Neural progenitor cell (in vitro differentiated cells): ENCODE data around the gene KLRD1. TPM values are rescaled to one million over a fixed set of nuclear protein-coding genes. Genes with fewer than 3 reads are reported as not detected.
A peak's percentile ranks its signal among the peaks of the same experiment; 100 is the strongest.
"Not testable (repeated sequence)": the region's sequence is repeated elsewhere in the genome, so short reads cannot be mapped to it uniquely, and the experiment has no call there.

ENCODE experiments used
- DNase-seq: peaks from one replicate; pipeline ENCODE4 v3.0.0-alpha.2; 2016; ENCODE audit warnings: low spot score
- H2AFZ ChIP-seq: fragments of 200-600 bp; sonication (generic); replicated peaks from 2 replicates; pipeline ENCODE4 v1.6.1; 2016; ENCODE audit warnings: antibody characterized with exemption
- H3F3A ChIP-seq: fragments of 200-600 bp; sonication (generic); 2 replicates; pipeline ENCODE4 v1.6.1; 2016; ENCODE audit warnings: antibody characterized with exemption, low read depth
- H3K27ac ChIP-seq: fragments of 200-600 bp; sonication (generic); 2 replicates; pipeline ENCODE4 v1.5.1; 2016; ENCODE audit warnings: mild to moderate bottlenecking
- H3K27me3 ChIP-seq: fragments of 200-600 bp; sonication (generic); 2 replicates; pipeline ENCODE4 v1.6.1; 2016; ENCODE audit warnings: mild to moderate bottlenecking, moderate library complexity
- H3K36me3 ChIP-seq: fragments of 200-600 bp; sonication (generic); 2 replicates; pipeline ENCODE4 v1.5.1; 2016
- H3K4me1 ChIP-seq: fragments of 200-600 bp; sonication (generic); 2 replicates; pipeline ENCODE4 v1.6.1; 2016; ENCODE audit warnings: mixed run types
- H3K4me2 ChIP-seq: fragments of 200-600 bp; sonication (generic); 2 replicates; pipeline ENCODE4 v1.6.1; 2016
- H3K4me3 ChIP-seq: fragments of 200-600 bp; sonication (generic); 2 replicates; pipeline ENCODE4 v1.5.1; 2016
- H3K79me2 ChIP-seq: fragments of 200-600 bp; sonication (generic); 2 replicates; pipeline ENCODE4 v1.6.1; 2016; ENCODE audit warnings: low read depth
- H3K9ac ChIP-seq: fragments of 200-600 bp; sonication (generic); 2 replicates; pipeline ENCODE4 v1.6.1; 2016
- H3K9me3 ChIP-seq: fragments of 200-600 bp; sonication (generic); 2 replicates; pipeline ENCODE4 v1.5.1; 2016; ENCODE audit warnings: low read depth
- H4K20me1 ChIP-seq: fragments of 200-600 bp; sonication (generic); 2 replicates; pipeline ENCODE4 v1.6.1; 2016; ENCODE audit warnings: low read depth
- H3K27ac Mint-ChIP-seq: 3 replicates; pipeline ENCODE4 v1.8.0; 2021; ENCODE audit warnings: mixed read lengths
- H3K27me3 Mint-ChIP-seq: 2 replicates; pipeline ENCODE4 v1.8.0; 2022; ENCODE audit warnings: low read depth, mild to moderate bottlenecking, inconsistent platforms, moderate library complexity, mixed read lengths; ENCODE audit not compliant: insufficient read depth
- H3K36me3 Mint-ChIP-seq: 3 replicates; pipeline ENCODE4 v1.8.0; 2021; ENCODE audit warnings: mixed read lengths
- H3K4me1 Mint-ChIP-seq: 3 replicates; pipeline ENCODE4 v1.8.0; 2021; ENCODE audit warnings: mixed read lengths
- H3K4me3 Mint-ChIP-seq: 3 replicates; pipeline ENCODE4 v1.8.0; 2021; ENCODE audit warnings: mild to moderate bottlenecking, moderate library complexity, mixed read lengths
- H3K9me3 Mint-ChIP-seq: 3 replicates; pipeline ENCODE4 v1.8.0; 2020; ENCODE audit warnings: mixed read lengths
- EZH2 ChIP-seq: fragments of 200-600 bp; sonication (generic); IDR thresholded peaks from 2 replicates; pipeline ENCODE4 v1.6.1; 2017; ENCODE audit warnings: antibody characterized with exemption, mild to moderate bottlenecking, moderate library complexity
- EZH2phosphoT487 ChIP-seq: fragments of 200-600 bp; sonication (generic); IDR thresholded peaks from 2 replicates; pipeline ENCODE4 v1.6.1; 2017; ENCODE audit warnings: antibody characterized with exemption
- total RNA-seq: library from RNA; depleted of rRNA; stranded (reverse); fragments of >200 nt; gene quantifications from 2 replicates; pipeline ENCODE4 v1.2.3, GENCODE V29; 2015; ENCODE audit warnings: low replicate concordance
- TF ChIP-seq, protein P1 (sequence below): fragments of 200-600 bp; sonication (generic); IDR thresholded peaks from 2 replicates; pipeline ENCODE4 v1.5.1; 2017; ENCODE audit warnings: antibody characterized with exemption, mild to moderate bottlenecking

The KLRD1 gene
- total RNA-seq, 1 donor from 2014 or later = 0.06 TPM

DNA sequence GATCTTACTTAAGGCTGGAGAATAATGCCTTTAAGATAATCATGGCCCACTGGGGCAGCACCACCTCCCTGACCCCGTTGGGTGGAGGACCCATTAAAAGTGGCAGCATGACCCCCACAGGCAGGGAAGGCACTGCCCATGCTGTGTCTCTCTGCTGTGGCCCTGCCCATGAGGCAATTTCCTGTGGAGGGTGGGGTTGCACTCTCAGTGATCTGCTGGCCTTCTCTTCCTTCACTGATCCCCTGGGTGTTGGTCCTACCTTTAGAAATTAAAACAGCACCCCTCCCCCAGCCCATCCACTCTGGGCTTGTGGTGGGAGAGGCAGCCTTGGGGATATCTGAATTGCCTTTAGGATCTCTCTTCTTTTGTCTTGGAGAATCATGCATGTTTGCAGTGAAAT lies 64.9 kb downstream of the KLRD1 start:
- no peak overlapping the region for H3K4me3 ChIP-seq
- H3K4me3 Mint-ChIP-seq = no peak overlapping the region
- H2AFZ ChIP-seq = peak overlapping the region; percentile 57
- no peak for DNase-seq
- H3K9me3 Mint-ChIP-seq = peaks cover 6% of the 10 kb centered on the region
- peaks cover 10% of the 10 kb centered on the region for H3K4me1 ChIP-seq
- H3K4me1 Mint-ChIP-seq = peaks cover 14% of the 10 kb centered on the region
- no peaks in the 10 kb centered on the region for H3K27me3 ChIP-seq
- H3K9me3 ChIP-seq = no peaks in the 10 kb centered on the region
- H3F3A ChIP-seq = no peaks in the 10 kb centered on the region
- H3K79me2 ChIP-seq = no peaks in the 10 kb centered on the region
- peaks cover 3% of the 10 kb centered on the region for H3K27me3 Mint-ChIP-seq
- H3K27ac ChIP-seq = no peak overlapping the region
- H4K20me1 ChIP-seq = no peaks in the 10 kb centered on the region
- H3K4me2 ChIP-seq = no peak overlapping the region
- peaks cover 2% of the 10 kb centered on the region for H3K36me3 Mint-ChIP-seq
- no peaks in the 10 kb centered on the region for H3K36me3 ChIP-seq
- no peak overlapping the region for H3K9ac ChIP-seq
- H3K27ac Mint-ChIP-seq = no peak overlapping the region
- TF ChIP-seq, protein P1, sequence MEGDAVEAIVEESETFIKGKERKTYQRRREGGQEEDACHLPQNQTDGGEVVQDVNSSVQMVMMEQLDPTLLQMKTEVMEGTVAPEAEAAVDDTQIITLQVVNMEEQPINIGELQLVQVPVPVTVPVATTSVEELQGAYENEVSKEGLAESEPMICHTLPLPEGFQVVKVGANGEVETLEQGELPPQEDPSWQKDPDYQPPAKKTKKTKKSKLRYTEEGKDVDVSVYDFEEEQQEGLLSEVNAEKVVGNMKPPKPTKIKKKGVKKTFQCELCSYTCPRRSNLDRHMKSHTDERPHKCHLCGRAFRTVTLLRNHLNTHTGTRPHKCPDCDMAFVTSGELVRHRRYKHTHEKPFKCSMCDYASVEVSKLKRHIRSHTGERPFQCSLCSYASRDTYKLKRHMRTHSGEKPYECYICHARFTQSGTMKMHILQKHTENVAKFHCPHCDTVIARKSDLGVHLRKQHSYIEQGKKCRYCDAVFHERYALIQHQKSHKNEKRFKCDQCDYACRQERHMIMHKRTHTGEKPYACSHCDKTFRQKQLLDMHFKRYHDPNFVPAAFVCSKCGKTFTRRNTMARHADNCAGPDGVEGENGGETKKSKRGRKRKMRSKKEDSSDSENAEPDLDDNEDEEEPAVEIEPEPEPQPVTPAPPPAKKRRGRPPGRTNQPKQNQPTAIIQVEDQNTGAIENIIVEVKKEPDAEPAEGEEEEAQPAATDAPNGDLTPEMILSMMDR = no peak
- no peak for TF ChIP-seq EZH2
- no peak for TF ChIP-seq EZH2phosphoT487

DNA sequence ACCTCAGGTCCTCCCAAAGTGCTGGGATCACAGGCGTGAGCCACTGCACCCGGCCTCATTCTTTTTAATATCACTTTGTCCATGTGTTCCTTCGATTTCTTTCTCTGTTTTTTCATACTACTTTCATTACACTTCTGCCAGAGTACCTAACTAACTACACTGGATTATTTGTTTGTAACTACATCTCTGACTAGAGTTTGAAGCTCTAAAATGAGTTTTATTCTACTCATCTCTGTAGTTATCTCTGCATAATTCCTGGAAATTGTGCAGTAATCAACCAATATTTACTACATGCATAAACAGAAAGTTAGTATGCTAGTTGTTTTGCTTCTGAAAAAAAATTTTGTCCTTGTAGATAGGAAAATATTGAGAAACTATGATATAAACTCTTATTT lies 67.0 kb downstream of the KLRD1 start:
- Histone ChIP-seq H4K20me1 (no peaks in the 10 kb centered on the region), H3K27me3 (no peaks in the 10 kb centered on the region), H3F3A (no peaks in the 10 kb centered on the region), H3K4me2 (no peak overlapping the region), H3K36me3 (no peaks in the 10 kb centered on the region), H3K79me2 (no peaks in the 10 kb centered on the region), H3K9me3 (no peaks in the 10 kb centered on the region), H3K27ac (no peak overlapping the region), H2AFZ (no peak overlapping the region), H3K4me3 (no peak overlapping the region), H3K4me1 (peaks cover 10% of the 10 kb centered on the region), H3K9ac (no peak overlapping the region)
- Mint-ChIP-seq H3K4me3 (no peak overlapping the region), H3K9me3 (no peaks in the 10 kb centered on the region), H3K27me3 (peaks cover 3% of the 10 kb centered on the region), H3K4me1 (peaks cover 10% of the 10 kb centered on the region), H3K27ac (no peak overlapping the region), H3K36me3 (no peaks in the 10 kb centered on the region)
- TF ChIP-seq, protein P1 = no peak
- TF ChIP-seq EZH2phosphoT487 (no peak), EZH2 (no peak)
- DNase-seq = no peak

DNA sequence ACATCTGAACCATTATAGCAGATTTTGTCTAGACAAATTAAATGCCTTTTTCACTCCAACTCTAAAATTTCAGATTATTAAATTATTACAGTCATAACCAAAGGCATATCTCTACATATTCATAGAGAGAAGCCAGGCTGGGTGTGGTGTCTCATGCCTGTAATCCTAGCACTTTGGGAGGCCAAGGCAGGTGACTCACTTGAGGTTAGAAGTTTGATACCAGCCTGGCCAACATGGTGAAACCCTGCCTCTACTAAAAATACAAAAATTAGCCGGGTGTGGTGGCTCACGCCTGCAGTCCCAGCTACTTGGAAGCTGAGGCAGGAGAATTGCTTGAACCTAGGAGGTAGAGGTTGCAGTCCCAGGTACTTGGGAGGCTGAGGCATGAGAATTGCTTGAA lies 71.1 kb downstream of the KLRD1 start:
- not testable (repeated sequence) for H3K27ac ChIP-seq, H3K9me3 Mint-ChIP-seq, H3K4me3 ChIP-seq, H3K27me3 Mint-ChIP-seq, H3K4me1 ChIP-seq, H2AFZ ChIP-seq, H3K27me3 ChIP-seq, H3K4me2 ChIP-seq, H4K20me1 ChIP-seq, H3K36me3 ChIP-seq, H3K4me3 Mint-ChIP-seq, H3K9me3 ChIP-seq, H3K4me1 Mint-ChIP-seq, H3K36me3 Mint-ChIP-seq, H3K9ac ChIP-seq, H3F3A ChIP-seq, DNase-seq, H3K27ac Mint-ChIP-seq, H3K79me2 ChIP-seq

Other genes starting within 250 kb of the KLRD1 start
- not detected in 2 replicates for gene CLEC1A, start 208.9 kb upstream of the KLRD1 start, total RNA-seq
- gene CLEC7A, start 177.7 kb upstream of the KLRD1 start, total RNA-seq = not detected in 2 replicates
- not detected in 2 replicates for gene OLR1, start 135.7 kb upstream of the KLRD1 start, total RNA-seq
- gene TMEM52B, start 128.8 kb upstream of the KLRD1 start, total RNA-seq = not detected in 2 replicates
- 38.9 and 39.3 TPM in 2 replicates for gene GABARAPL1, start 95.0 kb upstream of the KLRD1 start, total RNA-seq
- gene KLRK1, start 82.2 kb downstream of the KLRD1 start, total RNA-seq = not detected in 2 replicates
- gene KLRC4, start 101.9 kb downstream of the KLRD1 start, total RNA-seq = not detected in 2 replicates
- not detected in 2 replicates for gene KLRC3, start 112.7 kb downstream of the KLRD1 start, total RNA-seq
- gene KLRC2, start 128.1 kb downstream of the KLRD1 start, total RNA-seq = not detected in 2 replicates
- not detected in 2 replicates for gene KLRC1, start 145.5 kb downstream of the KLRD1 start, total RNA-seq
- gene EIF2S3B, start 198.0 kb downstream of the KLRD1 start, total RNA-seq = 1.4 and 1.8 TPM in 2 replicates